Measurements from ENCODE around the gene TRMT13.

GRCh38 chr1:100109554-100110066 lies 23.4 kb upstream of the TRMT13 start:
- TF ChIP-seq CTCF (IDR thresholded peaks at IDR 0.05) (no peak), POLR2A (IDR thresholded peaks at IDR 0.05) (no peak)
